ENCODE data around the gene KRT32. TPM values are rescaled to one million over a fixed set of nuclear protein-coding genes. Genes with fewer than 3 reads are reported as not detected.

Gene KRT32
- total and polyA plus RNA-seq, 2 donors (not counting 1 experiment from before 2014, with no cell fraction given) = not detected

- TF ChIP-seq, protein P1, sequence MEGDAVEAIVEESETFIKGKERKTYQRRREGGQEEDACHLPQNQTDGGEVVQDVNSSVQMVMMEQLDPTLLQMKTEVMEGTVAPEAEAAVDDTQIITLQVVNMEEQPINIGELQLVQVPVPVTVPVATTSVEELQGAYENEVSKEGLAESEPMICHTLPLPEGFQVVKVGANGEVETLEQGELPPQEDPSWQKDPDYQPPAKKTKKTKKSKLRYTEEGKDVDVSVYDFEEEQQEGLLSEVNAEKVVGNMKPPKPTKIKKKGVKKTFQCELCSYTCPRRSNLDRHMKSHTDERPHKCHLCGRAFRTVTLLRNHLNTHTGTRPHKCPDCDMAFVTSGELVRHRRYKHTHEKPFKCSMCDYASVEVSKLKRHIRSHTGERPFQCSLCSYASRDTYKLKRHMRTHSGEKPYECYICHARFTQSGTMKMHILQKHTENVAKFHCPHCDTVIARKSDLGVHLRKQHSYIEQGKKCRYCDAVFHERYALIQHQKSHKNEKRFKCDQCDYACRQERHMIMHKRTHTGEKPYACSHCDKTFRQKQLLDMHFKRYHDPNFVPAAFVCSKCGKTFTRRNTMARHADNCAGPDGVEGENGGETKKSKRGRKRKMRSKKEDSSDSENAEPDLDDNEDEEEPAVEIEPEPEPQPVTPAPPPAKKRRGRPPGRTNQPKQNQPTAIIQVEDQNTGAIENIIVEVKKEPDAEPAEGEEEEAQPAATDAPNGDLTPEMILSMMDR (IDR thresholded peaks at IDR 0.05) = no peak
- TF ChIP-seq EZH2 (IDR thresholded peaks at IDR 0.05; ENCODE audit: borderline replicate concordance, insufficient read depth, low read depth, low read length, poor library complexity, severe bottlenecking) = no peak
- no peaks in the 10 kb centered on the region for H3K9me3 Mint-ChIP-seq (ENCODE audit: insufficient read depth)
- Histone ChIP-seq H3K4me1 (ENCODE audit: control insufficient read depth in 2 of 2, insufficient read depth in 2 of 2, low read length in 2 of 2) (no peaks in the 10 kb centered on the region), H3K27ac (ENCODE audit: low read length in 2 of 2) (no peak overlapping the region), H3K4me3 (ENCODE audit: control extremely low read depth in 1 of 5, extremely low read depth in 1 of 5, insufficient read depth in 1 of 5, low read depth in 2 of 5, low read length in 4 of 5) (no peak overlapping the region), H4K20me1 (ENCODE audit: control insufficient read depth, insufficient read depth, low read length, poor library complexity, severe bottlenecking) (no peaks in the 10 kb centered on the region), H3K79me2 (ENCODE audit: control insufficient read depth, insufficient read depth, low read length) (no peaks in the 10 kb centered on the region), H3K9ac (ENCODE audit: low read length) (no peak overlapping the region), H3K4me2 (replicated peaks; ENCODE audit: low read depth, low read length, poor library complexity, severe bottlenecking) (no peak overlapping the region), H3K9me3 (ENCODE audit: control extremely low read depth in 1 of 3, control insufficient read depth in 2 of 3, insufficient read depth in 1 of 3, low read length in 2 of 3) (peaks cover 0 to 12% (median 0%) of the 10 kb centered on the region in 3 donors), H2AFZ (ENCODE audit: insufficient read depth, low read depth, low read length, poor library complexity, severe bottlenecking) (no peak overlapping the region), H3K36me3 (replicated peaks in 1 of 2; ENCODE audit: control extremely low read depth in 1 of 2, control insufficient read depth in 1 of 2, extremely low read depth in 1 of 2, insufficient read depth in 2 of 2, low read length in 1 of 2) (no peaks in the 10 kb centered on the region), H3K27me3 (replicated peaks in 1 of 4; ENCODE audit: control extremely low read depth in 1 of 4, control insufficient read depth in 3 of 4, insufficient read depth in 4 of 4, low read length in 3 of 4) (peaks cover 0 to 6% (median 2%) of the 10 kb centered on the region in 4 experiments)
- POLR2A ChIA-PET = no interaction called here
- H3K4me3 Mint-ChIP-seq = no peak overlapping the region
- H3K27ac Mint-ChIP-seq = no peak overlapping the region
- WGBS (ENCODE audit: insufficient coverage) = 97% methylated on average over 11 of the region's 11 CpGs
- intact Hi-C loops (cut with micrococcal nuclease) = no loop called here
- no peak for ATAC-seq (ENCODE audit: low read depth)
- H3K27me3 Mint-ChIP-seq = peaks cover 44% of the 10 kb centered on the region
- no peak for DNase-seq
- CTCF ChIA-PET = no interaction called here
- no peaks in the 10 kb centered on the region for H3K4me1 Mint-ChIP-seq
Measured at GRCh38 chr17:41464173-41464572, 3.0 kb downstream of the KRT32 start.

DNA sequence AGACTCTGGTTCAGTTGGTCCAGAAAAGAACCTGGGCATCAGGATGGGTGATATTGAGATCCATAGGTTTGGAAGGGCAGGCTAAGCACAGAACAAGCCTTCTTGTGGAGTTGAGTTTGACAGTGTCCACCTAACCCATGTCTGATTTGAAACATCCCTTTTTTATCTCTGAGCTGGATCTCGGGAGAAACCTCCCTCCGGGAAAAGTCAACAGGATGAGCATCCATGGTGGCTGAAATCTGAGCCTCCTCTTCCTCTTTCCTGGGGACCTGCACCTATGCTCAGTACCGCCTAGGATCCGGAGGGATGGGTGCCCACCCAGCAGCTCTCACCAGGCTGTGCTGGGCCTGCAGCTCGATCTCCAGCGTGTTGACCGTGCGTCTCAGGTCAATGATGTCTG lies 3.4 kb downstream of the KRT32 start:
- Mint-ChIP-seq H3K4me1 (no peaks in the 10 kb centered on the region), H3K9me3 (ENCODE audit: insufficient read depth) (no peaks in the 10 kb centered on the region), H3K27me3 (peaks cover 43% of the 10 kb centered on the region), H3K4me3 (no peak overlapping the region), H3K27ac (no peak overlapping the region)
- Histone ChIP-seq H3K4me1 (ENCODE audit: control insufficient read depth in 2 of 2, insufficient read depth in 2 of 2, low read length in 2 of 2) (no peaks in the 10 kb centered on the region), H3K9me3 (ENCODE audit: control extremely low read depth in 1 of 3, control insufficient read depth in 2 of 3, insufficient read depth in 1 of 3, low read length in 2 of 3) (peaks cover 0 to 12% (median 0%) of the 10 kb centered on the region in 3 donors), H3K4me2 (replicated peaks; ENCODE audit: low read depth, low read length, poor library complexity, severe bottlenecking) (no peak overlapping the region), H3K79me2 (ENCODE audit: control insufficient read depth, insufficient read depth, low read length) (no peaks in the 10 kb centered on the region), H3K4me3 (ENCODE audit: control extremely low read depth in 1 of 5, extremely low read depth in 1 of 5, insufficient read depth in 1 of 5, low read depth in 2 of 5, low read length in 4 of 5) (no peak overlapping the region), H3K9ac (ENCODE audit: low read length) (no peak overlapping the region), H2AFZ (ENCODE audit: insufficient read depth, low read depth, low read length, poor library complexity, severe bottlenecking) (no peak overlapping the region), H3K27ac (ENCODE audit: low read length in 2 of 2) (no peak overlapping the region), H4K20me1 (ENCODE audit: control insufficient read depth, insufficient read depth, low read length, poor library complexity, severe bottlenecking) (no peaks in the 10 kb centered on the region), H3K36me3 (replicated peaks in 1 of 2; ENCODE audit: control extremely low read depth in 1 of 2, control insufficient read depth in 1 of 2, extremely low read depth in 1 of 2, insufficient read depth in 2 of 2, low read length in 1 of 2) (no peaks in the 10 kb centered on the region), H3K27me3 (replicated peaks in 1 of 4; ENCODE audit: control extremely low read depth in 1 of 4, control insufficient read depth in 3 of 4, insufficient read depth in 4 of 4, low read length in 3 of 4) (peaks cover 0 to 4% (median 2%) of the 10 kb centered on the region in 4 experiments)
- no peak for ATAC-seq (ENCODE audit: low read depth)
- ChIA-PET POLR2A (no interaction called here), CTCF (no interaction called here)
- intact Hi-C loops (cut with micrococcal nuclease) = no loop called here
- no peak for TF ChIP-seq EZH2 (IDR thresholded peaks at IDR 0.05; ENCODE audit: borderline replicate concordance, insufficient read depth, low read depth, low read length, poor library complexity, severe bottlenecking)
- TF ChIP-seq, protein P1 (IDR thresholded peaks at IDR 0.05) = no peak
- 94% methylated on average over 8 of the region's 8 CpGs for WGBS (ENCODE audit: insufficient coverage)
- no peak for DNase-seq

Data from B cell (primary cell).